ENCODE measurements around the gene JAGN1. TPM values are rescaled to one million over a fixed set of nuclear protein-coding genes. Genes with fewer than 3 reads are reported as not detected.
"Not testable (repeated sequence)": the region's sequence is repeated elsewhere in the genome, so short reads cannot be mapped to it uniquely, and the experiment has no call there.

Gene JAGN1
- total RNA-seq, 1 donor from 2014 or later = 15.9 TPM

DNA sequence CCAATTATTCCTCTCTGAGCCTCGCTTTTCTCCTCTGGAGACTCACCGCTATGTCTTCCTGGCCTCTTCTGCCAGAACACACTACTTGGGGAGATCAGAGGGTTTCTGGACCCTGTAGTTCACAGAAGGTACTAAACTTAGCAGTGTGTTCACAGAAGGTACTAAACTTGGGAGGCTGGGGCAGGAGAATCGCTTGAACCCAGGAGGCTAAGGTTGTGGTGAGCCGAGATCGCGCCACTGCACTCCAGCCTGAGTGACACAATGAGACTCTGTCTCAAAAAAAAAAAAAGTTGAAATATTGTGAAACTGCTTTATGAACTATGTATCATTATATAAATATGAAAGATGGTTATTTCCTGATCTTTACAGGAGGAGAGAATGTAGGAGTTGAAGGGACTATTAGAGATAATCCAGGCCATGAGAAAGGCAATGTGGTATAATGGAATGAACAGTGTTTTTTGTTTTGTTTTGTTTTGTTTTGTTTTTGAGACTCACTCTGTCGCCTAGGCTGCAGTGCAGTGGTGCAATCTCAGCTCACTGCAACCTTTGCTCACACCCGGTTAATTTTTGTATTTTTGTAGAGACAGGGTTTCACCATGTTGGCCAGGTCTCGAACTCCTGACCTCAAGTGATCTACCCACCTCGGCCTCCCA, 6.5 kb downstream of the JAGN1 start:
- FAIRE-seq; DNase-seq (ENCODE audit: low spot score in 2 of 2): not testable (repeated sequence)

DNA sequence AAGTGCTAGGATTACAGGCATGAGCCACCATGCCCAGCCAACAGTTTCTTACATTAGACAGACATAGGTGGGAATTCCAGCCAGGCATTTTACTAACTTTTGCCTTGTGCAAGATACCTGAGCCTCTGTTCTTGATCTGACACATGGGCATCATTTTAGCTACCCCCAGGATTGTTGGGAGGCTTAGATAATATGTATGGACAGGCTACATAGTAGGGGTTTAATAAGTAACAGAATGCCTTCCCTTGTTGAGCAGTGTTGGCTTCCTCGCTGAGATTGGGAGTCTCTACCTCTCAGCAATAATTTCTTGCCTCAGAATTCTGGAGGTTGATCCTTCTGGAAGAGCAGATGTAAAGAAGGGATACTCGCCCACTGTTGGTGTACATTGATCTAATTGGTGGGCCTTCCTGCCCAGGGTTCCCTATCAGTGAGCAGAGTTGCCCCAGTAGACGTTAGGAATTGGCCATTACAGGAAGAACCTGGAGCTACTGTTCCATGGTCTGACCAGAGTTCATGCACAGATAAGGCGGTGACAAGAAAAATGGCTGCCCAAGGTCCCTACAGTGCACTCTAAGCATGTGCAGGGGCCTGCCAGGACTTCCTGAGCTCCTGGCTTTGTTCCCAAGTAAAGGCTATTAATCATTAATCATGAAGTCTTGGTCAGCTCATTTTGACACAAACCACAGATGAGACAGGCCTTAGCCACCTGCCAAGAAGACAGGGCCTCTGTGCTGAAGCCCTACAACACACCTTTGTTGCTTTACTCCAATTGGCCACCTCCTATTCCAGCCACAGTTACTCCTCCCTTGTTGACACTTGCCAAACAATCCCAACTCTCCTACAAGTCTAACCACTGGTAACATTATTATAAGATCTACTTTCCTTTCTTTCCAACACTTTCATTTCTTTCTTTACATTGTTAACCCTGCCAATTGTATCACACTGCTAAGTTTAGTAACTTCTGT, 7.3 kb downstream of the JAGN1 start:
- DNase-seq (ENCODE audit: low spot score in 2 of 2) (no peak), FAIRE-seq (no peak)

DNA sequence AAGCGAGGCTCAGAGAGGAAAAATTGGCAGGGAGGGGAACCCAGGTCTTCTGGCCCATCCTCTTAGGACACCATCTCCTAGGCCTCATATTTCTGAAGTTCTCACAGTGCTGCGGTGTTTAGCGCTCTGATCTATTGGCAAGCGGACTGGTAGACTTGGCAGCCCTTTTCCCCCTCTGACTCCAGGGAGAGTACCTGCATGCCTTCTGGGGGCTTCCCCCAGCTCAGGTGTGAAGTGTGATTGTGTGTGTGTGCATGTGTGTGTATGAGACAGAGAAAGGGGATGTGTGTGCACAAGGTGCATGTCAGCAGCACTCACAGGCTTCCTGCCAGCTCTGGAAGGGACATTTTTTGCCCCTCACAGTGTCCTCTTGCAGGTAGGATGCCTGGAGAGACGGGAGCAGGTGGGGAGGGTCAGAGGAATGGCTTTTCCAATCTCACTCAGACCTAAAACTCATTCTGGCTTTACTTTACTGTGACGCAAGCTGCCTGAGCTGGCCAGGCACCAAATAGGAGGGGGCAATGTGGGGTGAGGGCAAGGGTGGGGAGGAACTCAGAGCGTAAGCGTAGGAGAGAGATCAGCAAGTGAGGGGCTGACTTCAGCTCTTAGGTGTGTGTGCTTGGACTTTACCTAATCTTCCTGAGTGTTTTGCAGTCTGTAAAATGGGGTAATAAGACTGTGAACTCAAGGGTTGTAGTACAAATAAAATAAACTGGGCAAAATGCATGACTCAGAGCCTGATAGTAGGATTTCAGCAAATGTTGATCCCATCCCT, 8.2 kb downstream of the JAGN1 start:
- DNase-seq (ENCODE audit: low spot score in 2 of 2) (no peak), FAIRE-seq (no peak)

DNA sequence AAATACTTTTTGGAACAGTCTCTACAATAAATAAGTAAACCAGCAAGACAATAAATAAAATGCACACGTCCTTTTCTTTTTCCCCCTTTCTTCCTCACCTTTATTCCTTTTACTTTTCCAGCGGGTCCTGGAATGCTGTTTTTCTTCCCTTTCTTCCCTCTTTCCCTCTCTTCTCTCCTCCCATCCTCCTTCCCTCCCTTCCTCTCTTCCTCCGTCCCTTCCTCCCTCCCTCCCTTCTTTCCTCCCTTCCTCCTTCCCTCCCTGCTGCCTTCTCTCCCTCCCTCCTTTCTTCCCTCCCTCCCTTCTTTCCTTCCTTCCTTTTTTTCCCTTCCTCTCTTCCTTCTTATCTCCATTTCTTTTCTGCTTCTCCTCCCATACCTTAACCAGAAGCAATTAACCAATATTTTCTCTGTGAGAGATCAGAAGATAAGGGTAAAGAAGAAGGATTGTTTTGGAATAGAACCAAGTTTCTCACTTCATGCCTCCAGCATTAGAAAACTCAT, 8.9 kb downstream of the JAGN1 start:
- DNase-seq (ENCODE audit: low spot score in 2 of 2) (no peak), FAIRE-seq (no peak)

DNA sequence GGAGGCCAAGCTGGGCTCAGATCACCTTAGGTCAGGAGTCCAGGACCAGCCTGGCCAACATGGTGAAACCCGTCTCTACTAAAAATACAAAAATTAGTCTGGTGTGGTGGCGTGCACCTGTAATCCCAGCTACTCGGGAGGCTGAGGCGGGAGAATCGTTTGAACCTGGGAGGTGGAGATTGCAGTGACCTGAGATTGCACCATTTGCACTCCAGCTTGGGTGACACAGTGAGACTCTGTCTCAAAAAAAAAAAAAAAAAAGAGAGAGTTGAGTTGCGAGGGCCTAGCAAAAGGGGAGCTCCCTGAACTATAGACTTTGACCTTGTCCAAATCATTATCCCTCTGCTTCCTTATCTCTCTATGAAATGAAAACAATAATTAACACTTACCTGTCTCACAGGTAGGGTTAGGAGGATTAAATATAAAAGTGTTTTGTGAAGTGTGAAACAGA, 10.6 kb downstream of the JAGN1 start:
- not testable (repeated sequence) for FAIRE-seq; DNase-seq (ENCODE audit: low spot score in 2 of 2)

DNA sequence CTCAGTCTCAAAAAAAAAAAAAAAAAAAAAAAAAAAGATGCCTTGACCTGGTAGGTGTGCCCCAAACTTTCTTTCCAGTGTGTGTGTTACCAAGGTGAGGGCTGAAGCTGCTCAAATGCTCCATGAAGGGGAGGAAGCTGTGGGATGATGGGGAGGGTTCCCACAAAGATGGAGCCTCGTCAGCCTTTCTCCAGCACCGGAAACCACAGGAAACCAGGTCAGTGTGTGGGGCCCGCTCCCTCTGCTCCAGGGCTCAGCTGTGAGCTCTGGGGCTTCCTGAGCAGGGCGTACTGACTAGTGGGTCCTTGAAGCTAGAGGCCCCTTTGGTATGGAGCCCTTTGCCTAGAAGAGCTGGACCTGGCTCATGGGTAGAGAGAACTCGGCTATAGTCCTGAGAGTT, 11.6 kb downstream of the JAGN1 start:
- DNase-seq (ENCODE audit: low spot score in 2 of 2) (no peak), FAIRE-seq (no peak)

DNA sequence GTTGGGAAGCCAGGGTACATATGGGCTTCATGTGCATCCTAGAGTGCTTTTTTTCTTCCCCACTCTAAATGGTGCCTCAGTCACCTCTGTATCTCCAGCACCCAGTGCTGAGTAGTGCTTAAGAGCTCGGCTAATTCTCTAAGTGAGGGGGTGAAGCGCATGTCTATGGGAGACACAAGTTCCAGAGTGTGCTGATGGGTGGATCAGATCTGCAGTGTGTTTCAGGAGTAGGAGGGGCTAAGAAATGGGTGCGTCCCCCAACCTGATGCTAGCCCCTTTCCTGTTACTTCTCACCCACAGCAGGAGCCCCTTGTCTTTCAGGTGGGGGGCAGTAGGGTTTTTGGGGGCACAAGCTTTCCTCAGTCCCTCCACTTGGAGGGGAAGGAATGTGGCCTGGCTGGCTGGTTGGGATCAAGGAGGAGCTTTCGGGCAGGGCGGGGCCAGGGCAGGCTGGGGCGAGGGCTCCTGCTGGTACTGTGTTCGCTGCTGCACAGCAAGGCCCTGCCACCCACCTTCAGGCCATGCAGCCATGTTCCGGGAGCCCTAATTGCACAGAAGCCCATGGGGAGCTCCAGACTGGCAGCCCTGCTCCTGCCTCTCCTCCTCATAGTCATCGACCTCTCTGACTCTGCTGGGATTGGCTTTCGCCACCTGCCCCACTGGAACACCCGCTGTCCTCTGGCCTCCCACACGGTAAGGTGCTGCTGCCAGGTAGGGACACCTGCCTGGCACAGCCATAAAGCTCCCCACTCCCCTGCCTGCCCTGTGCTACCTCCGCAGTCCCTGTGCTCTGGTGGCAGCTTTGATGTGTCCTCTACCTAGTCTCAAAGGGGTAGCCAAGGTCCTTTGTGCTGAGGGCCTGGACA, 12.2 kb downstream of the JAGN1 start, which contains the start of gene IL17RE:
TSS of gene IL17RE (plus strand) at position 477 of the 866 bp plus-strand sequence. CDS start at position 562, 85 bp downstream.
- FAIRE-seq = no peak
- DNase-seq (ENCODE audit: low spot score in 2 of 2) = no peak

DNA sequence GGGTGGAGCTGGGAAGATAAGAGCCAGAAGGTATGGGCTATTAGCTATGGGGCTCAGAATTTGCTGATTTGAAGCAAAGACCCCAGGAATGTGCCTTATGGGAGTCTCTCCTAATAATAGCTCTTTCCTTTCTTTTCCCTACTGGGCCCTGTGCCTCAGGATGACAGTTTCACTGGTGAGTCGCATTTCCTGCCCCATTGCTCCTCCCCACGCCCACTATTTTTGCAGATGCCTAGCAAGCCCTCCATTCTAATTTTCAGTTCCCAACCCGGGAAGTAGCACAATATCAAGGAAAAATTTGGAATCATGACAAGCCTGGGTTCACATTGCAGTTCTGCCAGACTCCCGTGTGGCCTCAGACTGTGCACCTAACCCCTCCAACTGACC, 12.8 kb downstream of the JAGN1 start:
- no peak for DNase-seq (ENCODE audit: low spot score in 2 of 2)

DNA sequence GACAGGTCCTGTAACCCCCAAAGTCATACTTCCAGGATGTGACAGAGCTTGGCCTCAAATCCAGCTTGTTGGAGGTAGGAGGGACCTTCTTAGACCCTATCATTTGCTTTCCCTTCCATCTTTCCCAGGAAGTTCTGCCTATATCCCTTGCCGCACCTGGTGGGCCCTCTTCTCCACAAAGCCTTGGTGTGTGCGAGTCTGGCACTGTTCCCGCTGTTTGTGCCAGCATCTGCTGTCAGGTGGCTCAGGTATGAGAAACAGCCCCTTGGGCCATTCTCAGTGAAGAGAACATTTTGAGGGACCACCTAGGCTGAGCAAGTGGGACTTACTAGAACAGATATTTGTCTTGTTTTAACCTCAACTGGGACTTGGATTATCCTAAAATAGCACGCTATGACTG, 13.5 kb downstream of the JAGN1 start:
- FAIRE-seq (no peak), DNase-seq (ENCODE audit: low spot score in 2 of 2) (no peak)

More for the DNA sequence above, 12.8 kb downstream of the JAGN1 start:
- FAIRE-seq = no peak

DNA sequence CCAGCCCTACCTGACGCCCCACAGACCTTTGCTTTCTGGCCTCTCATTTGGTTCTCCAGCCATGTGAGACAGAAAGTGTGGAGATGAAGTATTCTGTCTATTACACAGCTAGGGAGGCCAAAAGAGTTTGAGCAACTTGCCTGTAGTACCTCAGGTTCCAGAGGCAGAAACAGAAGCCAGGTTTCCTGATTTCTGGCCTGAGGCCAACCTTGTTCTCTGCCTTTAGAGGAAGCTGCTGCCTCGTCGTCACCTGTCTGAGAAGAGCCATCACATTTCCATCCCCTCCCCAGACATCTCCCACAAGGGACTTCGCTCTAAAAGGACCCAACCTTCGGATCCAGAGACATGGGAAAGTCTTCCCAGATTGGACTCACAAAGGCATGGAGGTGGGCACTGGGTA, 16.1 kb downstream of the JAGN1 start:
- FAIRE-seq (no peak), DNase-seq (ENCODE audit: low spot score in 2 of 2) (no peak)

DNA sequence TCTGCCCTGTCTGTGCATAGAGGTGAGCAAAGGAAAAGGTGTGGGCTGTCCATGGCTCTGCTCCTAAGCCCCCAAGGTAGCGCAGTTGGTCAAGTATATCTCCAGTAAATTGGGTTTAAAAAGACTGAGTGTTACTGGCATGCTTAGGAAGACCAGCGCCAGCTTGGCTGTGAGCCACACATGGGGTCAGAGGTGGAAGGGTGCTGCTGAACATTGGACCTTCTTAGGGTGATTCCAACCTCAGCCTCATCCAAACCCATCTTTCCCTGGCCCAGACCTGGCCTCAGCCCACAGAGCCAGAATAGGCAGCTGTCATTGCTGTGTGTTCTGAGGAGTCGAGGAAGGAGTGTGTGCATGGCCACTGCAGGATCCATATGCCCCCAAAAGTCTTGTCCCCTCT, 17.9 kb downstream of the JAGN1 start:
- FAIRE-seq (no peak), DNase-seq (ENCODE audit: low spot score in 2 of 2) (no peak)

DNA sequence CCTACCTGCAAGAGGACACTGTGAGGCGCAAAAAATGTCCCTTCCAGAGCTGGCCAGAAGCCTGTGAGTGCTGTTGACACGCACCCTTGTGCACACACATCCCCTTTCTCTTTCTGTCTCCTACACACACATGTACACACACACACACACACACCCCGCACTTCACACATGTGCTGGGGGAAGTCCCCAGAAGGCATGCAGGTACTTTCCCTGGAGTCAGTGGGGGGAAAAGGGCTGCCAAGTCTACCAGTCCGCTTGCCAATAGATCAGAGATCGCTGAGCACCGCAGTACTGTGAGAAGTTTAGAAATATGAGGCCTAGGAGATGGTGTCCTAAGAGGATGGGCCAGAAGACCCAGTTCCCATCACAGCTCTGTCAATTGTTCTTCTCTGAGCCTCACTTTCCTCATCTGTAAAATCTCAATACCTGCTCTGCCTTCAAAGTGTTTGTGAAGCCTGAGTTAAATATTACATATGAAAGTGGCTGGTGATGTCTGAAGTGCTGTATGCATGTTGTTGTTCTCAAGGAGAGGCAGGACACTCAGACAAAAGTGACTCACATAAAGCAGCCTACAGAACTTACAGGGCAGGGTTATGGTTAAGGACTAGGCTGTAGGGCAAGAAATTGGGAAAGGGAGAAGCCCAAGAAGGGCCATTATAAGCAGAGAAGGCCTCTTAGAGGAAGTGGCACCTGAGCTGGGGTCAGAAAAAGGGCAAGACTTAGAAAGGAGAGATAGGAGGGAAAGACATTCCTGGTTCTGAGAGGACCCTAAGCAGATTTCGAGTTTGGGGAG, 19.0 kb downstream of the JAGN1 start:
- FAIRE-seq (no peak), DNase-seq (ENCODE audit: low spot score in 2 of 2) (no peak)

DNA sequence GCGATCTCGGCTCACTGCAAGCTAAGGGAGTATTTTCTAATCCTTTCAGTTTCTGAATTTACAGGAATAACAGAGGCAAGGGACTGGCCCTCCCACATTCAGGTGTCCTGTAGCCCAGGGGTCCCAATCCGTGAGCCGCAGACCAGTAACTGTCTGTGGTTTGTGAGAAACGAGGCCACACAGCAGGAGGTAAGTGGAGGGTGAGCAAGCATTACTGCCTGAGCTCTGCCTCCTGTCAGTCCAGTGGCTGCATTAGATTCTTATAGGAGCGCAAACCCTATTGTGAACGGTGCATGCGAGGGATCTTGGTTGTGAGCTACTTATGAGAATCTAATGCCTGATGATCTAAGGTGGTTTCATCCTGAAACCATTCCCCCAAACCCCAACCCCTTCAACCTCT, 21.5 kb downstream of the JAGN1 start:
- no peak for FAIRE-seq

DNA sequence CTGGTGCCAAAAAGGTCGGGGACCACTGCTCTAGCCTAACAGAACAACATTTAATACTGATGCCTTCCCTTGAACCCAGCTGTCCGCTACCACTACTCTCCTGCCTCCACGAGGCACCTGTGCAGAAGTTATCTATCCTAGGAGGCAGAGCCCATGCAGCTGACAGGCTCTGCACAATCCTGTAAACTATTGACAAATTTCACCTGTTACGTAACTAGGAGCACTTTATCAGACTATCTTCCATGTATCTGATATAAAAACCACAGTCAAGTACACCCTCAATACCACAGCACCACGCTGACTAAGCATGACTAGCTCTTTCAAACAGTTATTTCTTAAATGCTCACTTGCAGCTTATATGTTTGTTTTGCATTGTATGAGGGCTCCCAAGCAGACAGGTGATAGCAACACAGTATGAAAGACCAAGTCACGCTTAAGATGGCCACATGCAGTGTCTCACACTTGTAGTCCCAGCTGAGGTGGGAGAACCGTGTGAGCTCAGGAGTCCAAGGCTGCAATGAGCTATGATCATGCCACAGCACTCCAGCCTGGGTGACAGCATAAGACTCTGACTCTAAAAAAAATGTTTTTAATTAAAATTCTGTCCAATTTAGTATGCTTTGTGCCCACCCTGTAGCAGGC, 22.0 kb downstream of the JAGN1 start:
- FAIRE-seq = no peak
- DNase-seq (ENCODE audit: low spot score in 2 of 2) = no peak

More for the DNA sequence above, 21.5 kb downstream of the JAGN1 start:
- no peak for DNase-seq (ENCODE audit: low spot score in 2 of 2)

DNA sequence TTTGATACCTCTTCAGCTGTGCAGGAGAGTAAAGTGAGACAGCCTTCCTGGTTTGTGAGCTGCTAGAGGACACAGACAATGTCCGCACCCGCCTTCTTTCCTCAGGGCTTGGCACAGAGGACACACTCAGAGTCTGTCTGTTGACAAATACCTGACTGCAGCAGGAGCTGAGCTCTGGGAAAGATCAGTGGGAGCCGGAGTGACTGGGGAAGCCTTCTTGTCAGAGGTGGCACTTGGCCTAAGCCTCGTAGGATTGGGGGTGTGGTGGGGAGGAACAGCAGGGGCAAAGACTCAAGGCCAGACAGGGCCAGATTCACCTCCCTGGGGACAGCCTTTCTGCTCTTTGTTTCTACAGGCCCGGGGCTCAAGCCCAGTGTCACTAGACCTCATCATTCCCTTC, 23.2 kb downstream of the JAGN1 start:
- no peak for FAIRE-seq
- DNase-seq (ENCODE audit: low spot score in 2 of 2) = no peak

DNA sequence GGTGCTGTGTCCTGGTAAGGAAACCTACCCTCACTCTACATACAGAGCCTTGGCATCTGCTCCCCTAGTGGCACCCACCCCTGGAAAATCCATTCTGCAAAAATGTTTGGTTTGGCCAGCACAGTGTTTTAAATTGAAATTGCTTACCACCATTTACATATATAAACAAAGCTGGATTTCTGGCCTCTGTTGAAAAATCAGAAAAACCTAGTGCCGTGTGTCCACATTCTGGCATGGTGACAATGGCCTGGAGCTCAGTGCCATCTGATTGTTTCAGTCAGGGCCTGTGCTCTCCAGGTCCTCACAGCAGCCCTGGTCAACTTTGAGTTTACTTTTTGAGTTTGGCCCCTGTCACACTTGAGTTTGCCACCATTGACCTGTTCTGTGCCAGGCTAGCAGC, 23.6 kb downstream of the JAGN1 start:
- FAIRE-seq (no peak), DNase-seq (ENCODE audit: low spot score in 2 of 2) (no peak)

DNA sequence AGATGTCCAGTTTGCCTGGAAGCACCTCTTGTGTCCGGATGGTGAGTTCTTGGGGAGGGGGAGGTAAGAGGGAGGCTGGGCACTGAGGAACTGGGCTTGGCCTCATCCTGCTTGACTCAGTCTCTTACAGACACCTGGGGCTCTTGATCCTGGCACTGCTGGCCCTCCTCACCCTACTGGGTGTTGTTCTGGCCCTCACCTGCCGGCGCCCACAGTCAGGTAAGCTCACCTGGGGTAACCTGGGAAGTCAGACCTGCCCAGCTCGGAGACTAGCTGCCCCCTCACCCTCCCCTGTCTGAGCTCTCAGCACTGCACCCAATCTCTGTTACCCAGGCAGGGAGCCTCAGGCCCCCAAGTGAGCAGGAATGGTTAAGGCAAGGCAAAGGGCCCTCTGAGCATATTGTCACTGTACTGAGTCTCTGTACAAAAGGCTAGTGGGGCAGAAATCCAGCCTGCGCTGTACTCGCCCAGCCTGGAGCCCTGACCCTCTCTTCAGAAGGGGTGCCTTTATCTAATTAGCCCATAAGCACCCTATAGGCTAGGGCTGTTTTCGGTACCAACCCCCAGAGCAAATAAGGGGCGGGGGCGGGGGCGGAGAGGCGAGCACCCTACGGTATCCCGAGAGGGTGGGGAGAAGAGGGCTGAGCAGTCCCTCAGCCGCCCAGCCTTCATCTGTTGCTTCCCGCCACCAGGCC, 24.3 kb downstream of the JAGN1 start:
- FAIRE-seq (no peak), DNase-seq (ENCODE audit: low spot score in 2 of 2) (no peak)
